GM13977 (cell line): ENCODE measurements around the gene TRAFD1.

Experiments
- DNase-seq: peaks from one replicate; pipeline ENCODE4 v3.0.0; 2012; ENCODE audit warnings: low spot score
- CTCF ChIP-seq: IDR thresholded peaks from 2 replicates; pipeline ENCODE4 v1.5.1; 2012; ENCODE audit warnings: mild to moderate bottlenecking, control low read depth; ENCODE audit not compliant: insufficient read depth; ENCODE audit errors: extremely low read depth, missing control alignments
- in situ Hi-C: fragments of 300-500 bp; cut with MboI; formaldehyde crosslinking; loops from one replicate; pipeline ENCODE4 v1.12.0; 2022; ENCODE audit warnings: low sequenced_read_pairs, low pct_unique_long_range_greater_than_20kb, mixed read lengths, inconsistent platforms; ENCODE audit not compliant: unreplicated experiment

TRAFD1 gene

DNA sequence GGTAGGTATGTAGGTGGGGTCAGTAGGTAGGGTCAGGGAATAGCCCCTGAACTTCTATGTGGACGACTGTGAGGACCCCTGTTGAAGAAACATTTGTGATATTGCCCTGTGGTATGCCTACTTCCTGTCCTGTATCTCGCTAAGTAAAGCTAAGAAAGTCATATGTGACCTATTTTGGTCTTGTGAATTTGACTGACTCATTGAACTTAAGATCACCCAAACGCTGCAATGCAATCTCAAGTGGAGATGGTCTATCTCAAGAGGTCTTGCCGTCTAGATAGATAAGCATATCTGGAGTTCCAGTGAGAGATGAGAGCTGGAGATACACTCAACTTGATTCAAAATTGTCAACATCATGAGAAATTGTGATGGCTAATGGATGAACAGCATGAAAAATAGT, 73.8 kb downstream of the TRAFD1 start:
- in situ Hi-C loops, result no loop called here
- DNase-seq, result no peak
- TF ChIP-seq CTCF, result no peak
